Left cardiac atrium (tissue), 4 donors: Measurements from ENCODE around the gene KDM6B. TPM values are rescaled to one million over a fixed set of nuclear protein-coding genes. Genes with fewer than 3 reads are reported as not detected.
A peak's percentile ranks its signal among the peaks of the same experiment; 100 is the strongest.
"Not testable (repeated sequence)": the region's sequence is repeated elsewhere in the genome, so short reads cannot be mapped to it uniquely, and the experiment has no call there.

Source experiments
- ATAC-seq, 2 donors: fragments of 200-7000 bp; cut with Tn5 transposase; one replicate each; pipeline ENCODE4 v1.9.1; 2020; ENCODE audit warnings: mild to moderate bottlenecking in 2 of 2, moderate library complexity in 2 of 2
- DNase-seq: peaks from one replicate; pipeline ENCODE4 v3.0.0-alpha.2; 2020
- intact Hi-C, 2 donors: fragments of 100-400 bp; cut with DNase I; formaldehyde crosslinking; loops; one replicate each; pipeline versions ENCODE4 v1.14.1 to v1.15.1; 2022 to 2023
- long read RNA-seq: library from polyadenylated mRNA; unstranded; transcript quantifications from one replicate; pipeline ENCODE4 v2.0.0, GENCODE V29; 2021
- total RNA-seq, 2 donors: library from RNA; stranded (reverse); fragmentation: NEBNext Ultra II Directional; extraction: Animal tissue kit (Norgen Biotek cat#: 25700); gene quantifications; one replicate each; pipeline ENCODE4 v1.2.1, GENCODE V29; 2021
- donor health status: DM: no; HTN: yes; CAD: no.
- donor health status: DM: no; HTN: yes; CAD: no; lungs with severe emphysema.
- donor health status: DM: yes; HTN: yes; CAD: no.
- donor health status: Dilated cardiomyopathy.

The KDM6B gene, protein sequence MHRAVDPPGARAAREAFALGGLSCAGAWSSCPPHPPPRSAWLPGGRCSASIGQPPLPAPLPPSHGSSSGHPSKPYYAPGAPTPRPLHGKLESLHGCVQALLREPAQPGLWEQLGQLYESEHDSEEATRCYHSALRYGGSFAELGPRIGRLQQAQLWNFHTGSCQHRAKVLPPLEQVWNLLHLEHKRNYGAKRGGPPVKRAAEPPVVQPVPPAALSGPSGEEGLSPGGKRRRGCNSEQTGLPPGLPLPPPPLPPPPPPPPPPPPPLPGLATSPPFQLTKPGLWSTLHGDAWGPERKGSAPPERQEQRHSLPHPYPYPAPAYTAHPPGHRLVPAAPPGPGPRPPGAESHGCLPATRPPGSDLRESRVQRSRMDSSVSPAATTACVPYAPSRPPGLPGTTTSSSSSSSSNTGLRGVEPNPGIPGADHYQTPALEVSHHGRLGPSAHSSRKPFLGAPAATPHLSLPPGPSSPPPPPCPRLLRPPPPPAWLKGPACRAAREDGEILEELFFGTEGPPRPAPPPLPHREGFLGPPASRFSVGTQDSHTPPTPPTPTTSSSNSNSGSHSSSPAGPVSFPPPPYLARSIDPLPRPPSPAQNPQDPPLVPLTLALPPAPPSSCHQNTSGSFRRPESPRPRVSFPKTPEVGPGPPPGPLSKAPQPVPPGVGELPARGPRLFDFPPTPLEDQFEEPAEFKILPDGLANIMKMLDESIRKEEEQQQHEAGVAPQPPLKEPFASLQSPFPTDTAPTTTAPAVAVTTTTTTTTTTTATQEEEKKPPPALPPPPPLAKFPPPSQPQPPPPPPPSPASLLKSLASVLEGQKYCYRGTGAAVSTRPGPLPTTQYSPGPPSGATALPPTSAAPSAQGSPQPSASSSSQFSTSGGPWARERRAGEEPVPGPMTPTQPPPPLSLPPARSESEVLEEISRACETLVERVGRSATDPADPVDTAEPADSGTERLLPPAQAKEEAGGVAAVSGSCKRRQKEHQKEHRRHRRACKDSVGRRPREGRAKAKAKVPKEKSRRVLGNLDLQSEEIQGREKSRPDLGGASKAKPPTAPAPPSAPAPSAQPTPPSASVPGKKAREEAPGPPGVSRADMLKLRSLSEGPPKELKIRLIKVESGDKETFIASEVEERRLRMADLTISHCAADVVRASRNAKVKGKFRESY (N-terminal part only)
- total RNA-seq: 10 to 100 TPM; 24.2 to 31.7 TPM
- long read RNA-seq, partial matches to known transcripts: 3 of 3 reads
- long read RNA-seq, other reads (novel, unspliced or antisense): 0 of 3 reads

- peak; percentile 97 for DNase-seq
- ATAC-seq: peak; percentile 66 to 73
- intact Hi-C loops: no loop called here
Measured at GRCh38 chr17:7833795-7834541, at the start of gene KDM6B. Gene KDM6B, plus strand, starts transcription at chr17:7834217. Its CDS starts 11,338 bp downstream, at chr17:7845555.

- ATAC-seq: peak in 1 of 2 donors; percentile 44
Measured at GRCh38 chr17:7786866-7787265, 47.2 kb upstream of the KDM6B start.

DNA sequence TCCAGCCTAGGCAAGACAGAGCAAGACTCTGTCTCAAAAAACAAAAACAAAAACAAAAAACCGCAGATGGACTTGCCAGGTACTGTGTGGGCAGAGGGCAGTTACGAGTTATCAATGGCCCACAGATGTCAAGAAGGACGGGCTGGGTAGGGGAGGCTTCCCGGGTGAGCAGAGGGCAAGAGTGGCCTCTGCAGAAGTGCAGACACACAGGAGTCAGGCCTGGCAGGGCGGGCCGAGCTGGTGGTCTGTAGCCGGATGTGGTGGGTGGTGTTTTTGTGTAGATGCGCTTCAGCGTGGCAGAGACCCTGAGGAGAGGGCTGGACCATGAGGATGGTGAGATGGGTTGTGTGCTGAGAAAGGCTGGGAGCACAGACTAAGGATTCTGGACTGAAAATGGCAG, 44.9 kb upstream of the KDM6B start:
- intact Hi-C loops: no loop called here

More at GRCh38 chr17:7786866-7787265, 47.2 kb upstream of the KDM6B start:
- no peak for DNase-seq
- intact Hi-C loops: no loop called here

GRCh38 chr17:7790150-7790549, 43.9 kb upstream of the KDM6B start:
- ATAC-seq: no peak
- no peak for DNase-seq
- intact Hi-C loops: no loop called here

More for the DNA sequence above, 44.9 kb upstream of the KDM6B start:
- no peak for ATAC-seq
- no peak for DNase-seq

DNA sequence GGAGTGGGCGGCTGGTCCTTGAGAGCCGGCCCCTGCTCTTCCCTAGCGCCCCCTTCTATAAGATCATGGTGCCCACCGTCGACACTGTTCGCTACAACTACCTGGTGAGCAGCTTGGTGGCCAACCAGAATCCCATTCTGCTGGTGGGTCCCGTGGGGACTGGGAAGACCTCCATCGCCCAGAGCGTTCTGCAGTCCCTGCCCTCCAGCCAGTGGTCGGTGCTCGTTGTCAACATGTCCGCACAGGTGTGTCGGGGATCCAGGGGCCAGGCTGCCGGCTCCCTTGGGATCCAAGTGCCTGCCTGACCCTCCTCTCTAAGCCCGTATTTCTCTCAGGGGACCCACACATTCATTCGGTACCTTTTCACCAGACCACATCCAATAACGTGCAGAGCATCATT, 41.4 kb upstream of the KDM6B start:
- DNase-seq (no peak), ATAC-seq (no peak)
- intact Hi-C loops: no loop called here

GRCh38 chr17:7794075-7794663, 39.8 kb upstream of the KDM6B start:
- no peak for DNase-seq
- intact Hi-C loops: no loop called here
- ATAC-seq: no peak

- intact Hi-C loops: no loop called here
- no peak for DNase-seq
- no peak for ATAC-seq
Measured at GRCh38 chr17:7797976-7798375, 36.0 kb upstream of the KDM6B start.

- intact Hi-C loops: no loop called here
- ATAC-seq (no peak), DNase-seq (no peak)
Measured at GRCh38 chr17:7798839-7799238, 35.2 kb upstream of the KDM6B start.

- peak in 1 of 2 donors; percentile 47 for ATAC-seq
- intact Hi-C loops: no loop called here
- DNase-seq: no peak
Measured at GRCh38 chr17:7803981-7804380, 30.0 kb upstream of the KDM6B start.

DNA sequence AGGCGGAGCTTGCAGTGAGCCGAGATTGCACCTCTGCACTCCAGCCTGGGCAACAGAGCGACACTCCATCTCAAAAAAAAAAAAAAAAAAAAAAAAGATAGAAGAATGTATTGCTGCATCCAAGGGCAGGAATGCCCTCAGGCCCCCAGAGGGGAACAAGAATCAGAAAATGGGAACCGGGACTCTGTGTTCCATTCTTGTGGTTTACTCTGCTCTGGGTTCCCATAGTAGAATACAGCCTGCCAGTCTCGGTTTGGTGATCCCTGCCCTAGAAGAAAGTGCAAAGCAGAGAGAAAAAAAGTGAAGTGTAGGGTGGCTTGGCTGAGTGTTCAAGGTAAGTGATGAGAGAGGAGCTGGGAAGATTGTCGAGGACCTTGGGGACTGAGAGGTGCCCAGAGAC, 27.4 kb upstream of the KDM6B start:
- no peak for ATAC-seq
- intact Hi-C loops: no loop called here

DNA sequence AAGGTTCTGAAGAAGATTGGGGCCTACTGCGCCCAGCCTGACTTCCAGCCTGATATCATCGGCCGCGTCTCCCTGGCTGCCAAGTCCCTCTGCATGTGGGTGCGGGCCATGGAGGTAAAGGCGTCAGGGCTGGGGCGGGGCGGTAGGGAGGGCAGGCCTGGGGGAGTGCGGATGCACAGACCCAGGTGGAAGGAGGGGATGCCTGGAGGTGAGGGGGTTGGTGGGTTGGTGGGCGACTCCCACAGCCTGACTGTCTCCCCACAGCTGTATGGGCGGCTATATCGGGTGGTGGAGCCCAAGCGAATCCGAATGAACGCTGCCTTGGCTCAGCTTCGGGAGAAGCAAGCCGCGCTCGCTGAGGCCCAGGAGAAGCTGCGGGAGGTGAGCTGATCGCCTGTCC, 26.8 kb upstream of the KDM6B start:
- ATAC-seq: no peak
- intact Hi-C loops: no loop called here
- no peak for DNase-seq

More for the DNA sequence above, 27.4 kb upstream of the KDM6B start:
- DNase-seq: no peak

GRCh38 chr17:7809086-7809790, 24.8 kb upstream of the KDM6B start:
- DNase-seq: no peak
- intact Hi-C loops: no loop called here
- no peak for ATAC-seq

DNA sequence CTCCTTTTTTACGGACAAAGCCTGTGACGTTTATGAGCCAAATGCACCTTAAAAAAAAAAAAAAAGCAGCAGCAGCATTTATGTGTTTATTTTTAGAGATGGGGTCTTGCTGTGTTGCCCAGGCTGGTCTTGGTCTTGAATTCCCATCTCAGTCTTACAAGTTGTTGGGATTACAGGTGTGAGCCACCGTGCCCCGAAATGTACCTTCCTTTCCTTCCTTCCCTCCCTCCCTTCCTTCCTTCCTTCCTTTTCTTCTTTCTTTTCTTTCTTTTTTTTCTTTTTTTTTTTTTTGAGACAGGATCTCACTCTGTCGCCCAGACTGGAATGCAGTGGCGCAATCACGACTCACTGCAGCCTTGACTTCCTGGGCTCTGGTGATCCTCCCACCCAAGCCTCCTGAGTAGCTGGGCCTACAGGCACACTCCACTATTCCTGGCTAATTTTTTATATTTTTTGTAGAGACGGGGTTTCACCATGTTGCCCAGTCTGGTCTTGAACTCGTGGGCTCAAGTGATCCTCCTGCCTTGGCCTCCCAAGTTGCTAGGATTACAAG, 24.1 kb upstream of the KDM6B start:
- intact Hi-C loops: loop anchor here in 1 of 2 donors (10.0 kb wide), 1 partner anchor 155 kb away; the partner anchor contains the start of gene ATP1B2
- DNase-seq, ATAC-seq: not testable (repeated sequence)

DNA sequence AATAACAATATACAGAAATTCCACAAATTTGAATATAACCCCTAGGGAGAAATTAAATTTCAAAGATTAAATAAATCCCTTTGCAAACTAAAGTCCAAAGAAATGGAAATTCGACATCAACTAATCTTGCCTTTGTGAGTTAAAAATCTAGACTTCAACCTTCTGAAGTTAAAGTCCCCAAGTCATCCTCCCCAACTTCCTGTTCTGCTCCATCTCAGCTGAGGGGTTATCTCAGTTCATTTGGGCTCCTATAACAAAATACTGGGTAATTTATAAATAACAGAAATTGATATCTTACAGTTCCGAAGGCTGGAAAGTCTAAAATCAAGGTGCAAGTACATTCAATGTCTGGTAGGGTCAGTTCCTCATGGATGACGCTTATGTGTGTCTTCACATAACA, 22.8 kb upstream of the KDM6B start:
- DNase-seq (no peak), ATAC-seq (no peak)
- intact Hi-C loops: loop anchor here in 1 of 2 donors (10.0 kb wide), 1 partner anchor 156 kb away; the partner anchor contains the start of gene ATP1B2

- DNase-seq (no peak), ATAC-seq (no peak)
- intact Hi-C loops: loop anchor here in 1 of 2 donors (10.0 kb wide), 1 partner anchor 160 kb away; the partner anchor contains the start of gene ATP1B2
Measured at GRCh38 chr17:7814969-7815368, 19.0 kb upstream of the KDM6B start.

DNA sequence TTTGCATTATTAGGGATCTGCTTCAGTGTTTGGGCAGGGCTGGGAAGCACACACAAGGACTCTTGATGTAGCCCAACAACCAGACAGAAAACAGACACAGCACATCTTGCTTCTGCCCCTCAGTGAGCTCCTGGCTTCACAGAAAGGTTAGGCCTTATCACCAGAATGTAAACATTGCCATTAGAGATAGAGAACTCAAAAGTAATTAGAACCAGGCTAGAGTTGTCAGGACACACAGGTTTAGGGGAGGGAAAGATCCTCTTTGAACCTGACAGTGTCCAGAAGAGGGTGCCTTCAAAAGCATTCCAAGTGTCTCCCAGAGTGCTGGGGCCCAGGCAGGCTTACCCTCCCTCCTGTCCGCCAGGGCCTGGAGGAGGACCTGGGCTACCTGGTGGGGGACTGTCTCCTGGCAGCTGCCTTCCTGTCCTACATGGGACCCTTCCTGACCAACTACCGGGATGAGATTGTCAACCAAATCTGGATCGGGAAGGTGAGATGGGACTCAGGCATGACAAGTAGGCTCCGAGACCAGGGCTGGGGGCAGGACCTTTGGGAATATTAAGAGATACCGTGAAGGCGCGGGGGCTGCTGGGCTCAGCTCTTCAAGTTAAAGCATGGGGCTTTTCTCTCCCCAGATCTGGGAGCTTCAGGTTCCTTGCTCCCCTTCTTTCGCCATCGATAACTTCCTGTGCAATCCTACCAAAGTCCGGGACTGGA, 16.9 kb upstream of the KDM6B start:
- ATAC-seq (no peak), DNase-seq (no peak)
- intact Hi-C loops: loop anchor here in 1 of 2 donors (10.0 kb wide), 1 partner anchor 162 kb away; the partner anchor contains the start of gene ATP1B2
